DND-41 (cell line): Measurements from ENCODE around the gene SERGEF.
A peak's percentile ranks its signal among the peaks of the same experiment; 100 is the strongest.

Source experiments
- ATAC-seq: fragments of 200-7000 bp; cut with Tn5 transposase; 3 replicates; pipeline ENCODE4 v1.9.1; 2021; ENCODE audit warnings: low read depth; ENCODE audit not compliant: insufficient read depth
- DNase-seq: peaks from one replicate; pipeline ENCODE4 v3.0.0-alpha.2; 2020
- H2AFZ ChIP-seq: 2 replicates; pipeline ENCODE4 v1.6.0; 2012; ENCODE audit warnings: low read depth, low read length
- H3K27ac ChIP-seq: 2 replicates; pipeline ENCODE4 v1.5.1; 2012; ENCODE audit warnings: low read length, inconsistent platforms
- H3K27me3 ChIP-seq: fragments of 200-600 bp; sonication (generic); 2 replicates; pipeline ENCODE4 v1.6.0; 2012; ENCODE audit warnings: low read length, mild to moderate bottlenecking, inconsistent platforms; ENCODE audit not compliant: insufficient read depth, poor library complexity
- H3K36me3 ChIP-seq: 2 replicates; pipeline ENCODE4 v1.5.1; 2012; ENCODE audit warnings: low read length, inconsistent platforms; ENCODE audit not compliant: insufficient read depth
- H3K4me1 ChIP-seq: 2 replicates; pipeline ENCODE4 v1.5.1; 2012; ENCODE audit warnings: mild to moderate bottlenecking, low read length; ENCODE audit not compliant: insufficient read depth
- H3K4me2 ChIP-seq: 2 replicates; pipeline ENCODE4 v1.6.0; 2012; ENCODE audit warnings: mild to moderate bottlenecking, moderate library complexity, low read length, inconsistent platforms; ENCODE audit not compliant: insufficient read depth
- H3K4me3 ChIP-seq, 2 experiments: fragments of 200-600 bp in 1 of 2; shearing (Covaris generic) in 1 of 2; 2 replicates each; pipeline ENCODE4 v1.5.1; 2012 to 2016; ENCODE audit warnings: inconsistent platforms in 2 of 2, low read length in 2 of 2, mild to moderate bottlenecking in 2 of 2, low read depth in 1 of 2, moderate library complexity in 1 of 2
- H3K79me2 ChIP-seq: 2 replicates; pipeline ENCODE4 v1.6.0; 2012; ENCODE audit warnings: low read length, inconsistent platforms; ENCODE audit not compliant: insufficient read depth
- H3K9ac ChIP-seq: 2 replicates; pipeline ENCODE4 v1.6.0; 2012; ENCODE audit warnings: low read depth, mild to moderate bottlenecking, inconsistent platforms, low read length, moderate library complexity
- H3K9me3 ChIP-seq: 2 replicates; pipeline ENCODE4 v1.5.1; 2012; ENCODE audit warnings: low read length, moderate library complexity, mild to moderate bottlenecking, inconsistent platforms; ENCODE audit not compliant: insufficient read depth, severe bottlenecking
- H4K20me1 ChIP-seq: 2 replicates; pipeline ENCODE4 v1.6.0; 2012; ENCODE audit warnings: low read length; ENCODE audit not compliant: insufficient read depth
- CTCF ChIP-seq: IDR thresholded peaks from 2 replicates; pipeline ENCODE4 v1.5.1; 2012; ENCODE audit warnings: borderline replicate concordance, low read length, moderate library complexity, mild to moderate bottlenecking; ENCODE audit not compliant: poor library complexity, severe bottlenecking; ENCODE audit errors: extremely low read depth
- EZH2 ChIP-seq: IDR thresholded peaks from 3 replicates; pipeline ENCODE4 v1.6.1; 2012; ENCODE audit warnings: borderline replicate concordance, low read depth, mild to moderate bottlenecking, moderate library complexity, low read length, inconsistent platforms; ENCODE audit not compliant: severe bottlenecking

The SERGEF gene

GRCh38 chr11:17992916-17993315, 19.9 kb downstream of the SERGEF start:
- no peaks in the 10 kb centered on the region for H3K27me3 ChIP-seq
- no peak overlapping the region for H3K4me2 ChIP-seq
- no peak for DNase-seq
- no peak overlapping the region for H2AFZ ChIP-seq
- TF ChIP-seq CTCF (no peak), EZH2 (no peak)
- H3K36me3 ChIP-seq, result peaks cover 47% of the 10 kb centered on the region
- ATAC-seq, result no peak
- no peaks in the 10 kb centered on the region for H3K4me1 ChIP-seq
- H3K27ac ChIP-seq, result no peak overlapping the region
- no peak overlapping the region for H3K9ac ChIP-seq
- no peaks in the 10 kb centered on the region for H3K9me3 ChIP-seq
- H3K4me3 ChIP-seq, result no peak overlapping the region
- no peaks in the 10 kb centered on the region; the same call in 1 of the 2 replicates for H4K20me1 ChIP-seq
- no peaks in the 10 kb centered on the region for H3K79me2 ChIP-seq

- no peak overlapping the region for H3K27ac ChIP-seq
- no peaks in the 10 kb centered on the region for H3K4me1 ChIP-seq
- no peak overlapping the region for H3K9ac ChIP-seq
- no peaks in the 10 kb centered on the region for H3K9me3 ChIP-seq
- H2AFZ ChIP-seq, result no peak overlapping the region
- DNase-seq (peak; percentile 51), ATAC-seq (peak; percentile 89)
- H4K20me1 ChIP-seq, result no peaks in the 10 kb centered on the region; the same call in 1 of the 2 replicates
- no peaks in the 10 kb centered on the region for H3K79me2 ChIP-seq
- peaks cover 57% of the 10 kb centered on the region for H3K36me3 ChIP-seq
- H3K27me3 ChIP-seq, result no peaks in the 10 kb centered on the region
- no peak overlapping the region for H3K4me3 ChIP-seq
- no peak for TF ChIP-seq EZH2
- TF ChIP-seq CTCF, result peak; percentile 85
- H3K4me2 ChIP-seq, result no peak overlapping the region
Observed at GRCh38 chr11:17991783-17992433, 20.9 kb downstream of the SERGEF start.

GRCh38 chr11:17989306-17989705, 23.5 kb downstream of the SERGEF start:
- TF ChIP-seq CTCF (no peak), EZH2 (no peak)
- peaks cover 61% of the 10 kb centered on the region for H3K36me3 ChIP-seq
- H3K4me3 ChIP-seq, result no peak overlapping the region
- no peaks in the 10 kb centered on the region for H3K9me3 ChIP-seq
- ATAC-seq (no peak), DNase-seq (no peak)
- no peaks in the 10 kb centered on the region for H3K4me1 ChIP-seq
- no peaks in the 10 kb centered on the region for H3K27me3 ChIP-seq
- H3K4me2 ChIP-seq, result no peak overlapping the region
- H3K27ac ChIP-seq, result no peak overlapping the region
- no peak overlapping the region for H3K9ac ChIP-seq
- no peaks in the 10 kb centered on the region for H3K79me2 ChIP-seq
- H4K20me1 ChIP-seq, result no peaks in the 10 kb centered on the region; the same call in 1 of the 2 replicates
- H2AFZ ChIP-seq, result no peak overlapping the region

GRCh38 chr11:17988465-17988864, 24.4 kb downstream of the SERGEF start:
- TF ChIP-seq EZH2 (no peak), CTCF (no peak)
- H3K9ac ChIP-seq, result no peak overlapping the region
- H3K27ac ChIP-seq, result no peak overlapping the region

More at GRCh38 chr11:17988465-17988864, 24.4 kb downstream of the SERGEF start:
- DNase-seq (no peak), ATAC-seq (no peak)
- Histone ChIP-seq H2AFZ (no peak overlapping the region), H3K36me3 (peaks cover 61% of the 10 kb centered on the region), H3K27me3 (no peaks in the 10 kb centered on the region), H3K9me3 (no peaks in the 10 kb centered on the region), H3K4me2 (no peak overlapping the region), H3K4me1 (no peaks in the 10 kb centered on the region), H3K4me3 (no peak overlapping the region), H3K79me2 (no peaks in the 10 kb centered on the region), H4K20me1 (no peaks in the 10 kb centered on the region; the same call in 1 of the 2 replicates)
